Thyroid gland (tissue), 4 donors: Measurements from ENCODE around the gene AURKB. TPM values are rescaled to one million over a fixed set of nuclear protein-coding genes. Genes with fewer than 3 reads are reported as not detected.
"Not testable (repeated sequence)": the region's sequence is repeated elsewhere in the genome, so short reads cannot be mapped to it uniquely, and the experiment has no call there.

Experiments used
- DNase-seq, 2 donors: peaks; one replicate each; pipeline ENCODE4 v3.0.0-alpha.2; 2019
- H3K27ac ChIP-seq, 3 donors: fragments of 200-600 bp; sonication (generic); 1 replicate in 2 of 3; 2 replicates in 1 of 3; pipeline ENCODE4 v1.5.1; 2016 to 2019; ENCODE audit warnings: mild to moderate bottlenecking in 1 of 3, moderate library complexity in 1 of 3
- H3K27me3 ChIP-seq: fragments of 200-600 bp; sonication (generic); one replicate; pipeline ENCODE4 v1.5.1; 2019
- H3K36me3 ChIP-seq, 2 donors: fragments of 200-600 bp; sonication (generic); one replicate each; pipeline ENCODE4 v1.5.1; 2016 to 2019
- H3K4me1 ChIP-seq, 2 donors: fragments of 200-600 bp; sonication (generic); one replicate each; pipeline ENCODE4 v1.5.1; 2017 to 2019
- H3K4me3 ChIP-seq, 3 donors: fragments of 200-600 bp; sonication (generic); replicated peaks in 1 of 3; 1 replicate in 2 of 3; 2 replicates in 1 of 3; pipeline ENCODE4 v1.5.1; 2016; ENCODE audit warnings: mild to moderate bottlenecking in 1 of 3
- H3K9me3 ChIP-seq: fragments of 200-600 bp; sonication (generic); one replicate; pipeline ENCODE4 v1.5.1; 2017
- POLR2A ChIP-seq, 2 donors: fragments of 450-650 bp; IDR thresholded peaks; one replicate each; pipeline ENCODE4 v1.6.1; 2017; ENCODE audit warnings: antibody characterized with exemption in 2 of 2, mild to moderate bottlenecking in 2 of 2, moderate library complexity in 1 of 2
- WGBS, 2 donors: methylation state at CpG; one replicate each; pipeline ENCODE4 v1.1.5; 2017; 5-methylcytosine and 5-hydroxymethylcytosine counted together
- intact Hi-C: fragments of 100-400 bp; cut with DNase I; formaldehyde crosslinking; loops from one replicate; pipeline ENCODE4 v1.15.1; 2023
- total RNA-seq, 4 donors: library from RNA; depleted of rRNA; stranded (reverse); fragments of >200 nt; gene quantifications; one replicate each; pipeline ENCODE4 v1.2.3, GENCODE V29; 2016
- TF ChIP-seq, protein P1 (sequence below), 6 experiments: fragments of 200-600 bp in 3 of 6; fragments of 450-650 bp in 3 of 6; sonication (generic) in 3 of 6; IDR thresholded peaks; one replicate each; pipeline ENCODE4 v1.5.1; 2016 to 2019; ENCODE audit warnings: antibody characterized with exemption in 6 of 6, mild to moderate bottlenecking in 2 of 6, inconsistent platforms in 1 of 6, moderate library complexity in 1 of 6

The AURKB gene
- total RNA-seq, 4 donors from 2014 or later: 6.0 TPM; not detected in 3

GRCh38 chr17:8173871-8174322 is 36.5 kb downstream of the AURKB start:
- peak overlapping the region in 1 of 3 donors; percentile 8 for H3K4me3 ChIP-seq
- 2 to 7% methylated on average over 14 of the region's 14 CpGs for WGBS, 2 donors
- DNase-seq: no peak
- H3K9me3 ChIP-seq: no peaks in the 10 kb centered on the region
- H3K27me3 ChIP-seq: no peaks in the 10 kb centered on the region
- intact Hi-C loops: no loop called here
- H3K4me1 ChIP-seq: peaks cover 21 to 38% of the 10 kb centered on the region in 2 donors
- TF ChIP-seq POLR2A (IDR thresholded peaks at IDR 0.05): no peak
- TF ChIP-seq, protein P1, sequence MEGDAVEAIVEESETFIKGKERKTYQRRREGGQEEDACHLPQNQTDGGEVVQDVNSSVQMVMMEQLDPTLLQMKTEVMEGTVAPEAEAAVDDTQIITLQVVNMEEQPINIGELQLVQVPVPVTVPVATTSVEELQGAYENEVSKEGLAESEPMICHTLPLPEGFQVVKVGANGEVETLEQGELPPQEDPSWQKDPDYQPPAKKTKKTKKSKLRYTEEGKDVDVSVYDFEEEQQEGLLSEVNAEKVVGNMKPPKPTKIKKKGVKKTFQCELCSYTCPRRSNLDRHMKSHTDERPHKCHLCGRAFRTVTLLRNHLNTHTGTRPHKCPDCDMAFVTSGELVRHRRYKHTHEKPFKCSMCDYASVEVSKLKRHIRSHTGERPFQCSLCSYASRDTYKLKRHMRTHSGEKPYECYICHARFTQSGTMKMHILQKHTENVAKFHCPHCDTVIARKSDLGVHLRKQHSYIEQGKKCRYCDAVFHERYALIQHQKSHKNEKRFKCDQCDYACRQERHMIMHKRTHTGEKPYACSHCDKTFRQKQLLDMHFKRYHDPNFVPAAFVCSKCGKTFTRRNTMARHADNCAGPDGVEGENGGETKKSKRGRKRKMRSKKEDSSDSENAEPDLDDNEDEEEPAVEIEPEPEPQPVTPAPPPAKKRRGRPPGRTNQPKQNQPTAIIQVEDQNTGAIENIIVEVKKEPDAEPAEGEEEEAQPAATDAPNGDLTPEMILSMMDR (IDR thresholded peaks at IDR 0.05): no peak
- H3K36me3 ChIP-seq: no peaks in the 10 kb centered on the region
- H3K27ac ChIP-seq: peak overlapping the region; percentile 88 to 97 (median 94)

DNA sequence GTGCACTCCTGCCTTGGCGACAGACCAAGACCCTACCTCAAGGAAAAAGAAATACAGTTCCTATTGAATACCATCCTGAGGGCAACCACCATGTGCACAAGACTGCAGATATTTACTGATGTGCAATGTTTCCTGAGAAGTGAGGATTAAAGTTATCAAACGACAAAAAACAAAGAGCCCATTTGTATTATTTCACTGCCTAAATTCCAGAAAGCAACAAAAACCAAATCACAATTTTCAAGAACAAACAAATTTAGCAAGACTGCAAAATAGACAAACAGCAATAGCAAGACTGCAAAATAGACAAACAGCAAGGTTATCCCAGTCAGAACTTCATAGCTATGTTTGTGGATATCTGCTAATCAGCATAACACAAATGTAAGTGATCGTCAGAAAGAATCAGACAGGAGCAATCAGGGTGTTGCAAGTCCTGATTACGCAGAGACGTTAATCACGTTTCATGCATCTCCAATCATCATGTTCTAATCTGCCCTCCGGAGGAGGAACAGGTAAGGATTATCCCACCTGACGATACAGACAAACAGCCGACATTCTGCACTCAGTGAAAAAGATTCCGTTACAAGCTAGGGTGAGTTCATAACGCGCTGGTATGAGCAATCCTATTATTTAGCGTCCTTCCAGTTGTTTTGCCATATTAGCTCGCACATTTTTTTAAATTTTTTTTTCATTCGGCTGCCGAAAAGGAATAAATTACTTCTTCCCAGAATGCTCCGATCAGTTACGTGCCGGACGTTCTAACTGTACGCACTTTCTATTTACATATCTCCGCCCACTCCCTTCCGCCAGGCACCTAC is 37.1 kb downstream of the AURKB start:
- intact Hi-C loops: no loop called here
- 0% methylated on average over 23 of the region's 23 CpGs for WGBS, 2 donors
- H3K9me3 ChIP-seq: no peaks in the 10 kb centered on the region
- H3K27ac ChIP-seq: peak overlapping the region; percentile 88 to 97 (median 94)
- DNase-seq: peak; percentile 83 to 86
- TF ChIP-seq POLR2A (IDR thresholded peaks at IDR 0.05): peak; percentile 94 to 100
- TF ChIP-seq, protein P1 (IDR thresholded peaks at IDR 0.05): no peak
- peak overlapping the region in 1 of 3 donors; percentile 8 for H3K4me3 ChIP-seq
- H3K36me3 ChIP-seq: no peaks in the 10 kb centered on the region
- no peaks in the 10 kb centered on the region for H3K27me3 ChIP-seq
- peaks cover 21 to 38% of the 10 kb centered on the region in 2 donors for H3K4me1 ChIP-seq

- H3K4me1 ChIP-seq: peaks cover 7 to 23% of the 10 kb centered on the region in 2 donors
- H3K36me3 ChIP-seq, H3K4me3 ChIP-seq, H3K9me3 ChIP-seq, intact Hi-C loops, H3K27me3 ChIP-seq: not testable (repeated sequence)
- WGBS, 2 donors: 44 to 63% methylated on average over 19 of the region's 19 CpGs
- peak overlapping the region in 1 of 3 donors; percentile 30 for H3K27ac ChIP-seq
- DNase-seq: peak in 1 of 2 donors; percentile 51
Measured at GRCh38 chr17:8170186-8170585, 40.2 kb downstream of the AURKB start.

GRCh38 chr17:8167526-8167925 is 42.8 kb downstream of the AURKB start:
- intact Hi-C loops: no loop called here
- TF ChIP-seq POLR2A (IDR thresholded peaks at IDR 0.05): no peak
- TF ChIP-seq, protein P1 (IDR thresholded peaks at IDR 0.05): no peak
- peaks cover 17 to 23% of the 10 kb centered on the region in 2 donors for H3K4me1 ChIP-seq
- DNase-seq: no peak
- H3K27ac ChIP-seq: no peak overlapping the region
- no peak overlapping the region for H3K4me3 ChIP-seq
- no peaks in the 10 kb centered on the region for H3K27me3 ChIP-seq
- no peaks in the 10 kb centered on the region for H3K9me3 ChIP-seq
- H3K36me3 ChIP-seq: no peaks in the 10 kb centered on the region
- WGBS, 2 donors: 77 to 93% methylated on average over 3 of the region's 3 CpGs

DNA sequence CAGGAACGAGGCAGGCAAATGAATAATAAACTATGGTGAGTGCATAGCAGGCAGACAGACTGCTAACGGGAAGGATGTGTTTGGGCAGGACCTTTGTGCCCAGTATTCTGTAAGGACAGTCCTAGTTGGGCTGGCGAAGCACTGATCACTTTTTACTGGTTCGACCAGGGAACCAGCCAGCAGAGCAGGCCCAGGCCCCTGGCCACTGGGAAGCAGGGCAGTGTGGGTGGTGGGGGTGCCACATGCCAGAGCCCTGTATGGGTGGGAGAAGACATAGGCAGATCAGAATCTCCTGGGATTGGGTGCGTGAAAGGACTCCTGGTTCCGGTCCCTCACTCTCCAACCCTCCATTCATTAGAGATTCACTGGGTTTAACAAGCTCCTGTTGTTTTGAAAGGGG is 43.6 kb downstream of the AURKB start:
- Histone ChIP-seq H3K4me3 (no peak overlapping the region), H3K4me1 (peaks cover 20 to 23% of the 10 kb centered on the region in 2 donors), H3K27me3 (no peaks in the 10 kb centered on the region), H3K27ac (no peak overlapping the region), H3K9me3 (no peaks in the 10 kb centered on the region), H3K36me3 (no peaks in the 10 kb centered on the region)
- DNase-seq: no peak
- TF ChIP-seq POLR2A (IDR thresholded peaks at IDR 0.05): no peak
- TF ChIP-seq, protein P1 (IDR thresholded peaks at IDR 0.05): no peak
- intact Hi-C loops: no loop called here
- WGBS, 2 donors: 93 to 96% methylated on average over 6 of the region's 6 CpGs
